IMR-90 (cell line): Measurements from ENCODE around the gene PIK3CB. TPM values are rescaled to one million over a fixed set of nuclear protein-coding genes. Genes with fewer than 3 reads are reported as not detected.
A peak's percentile ranks its signal among the peaks of the same experiment; 100 is the strongest.

Experiments used
- ATAC-seq: fragments of 200-7000 bp; cut with Tn5 transposase; 2 replicates; pipeline ENCODE4 v1.9.1; 2020; ENCODE audit warnings: low read depth, mild to moderate bottlenecking, moderate library complexity
- BruUV-seq: library from RNA; stranded (reverse); fragments of 400-500 nt; replicated peaks from 2 replicates; lab custom pipeline; 2021; lab: Mats Ljungman, UMichigan
- CTCF ChIA-PET: fragments of 300-600 bp; formaldehyde crosslinking; extraction: SDS; loops from one replicate; lab custom pipeline; 2021; ENCODE audit warnings: antibody characterized with exemption; lab: Yijun Ruan, JAX
- POLR2A ChIA-PET: fragments of 300-600 bp; sonication (Branson Sonifier 250); formaldehyde crosslinking; loops from one replicate; lab custom pipeline; 2022; ENCODE audit warnings: antibody characterized with exemption; ENCODE audit not compliant: unreplicated experiment; lab: Charles Lee
- DNase-seq: peaks from one replicate; pipeline ENCODE4 v3.0.0; 2013
- H2AFZ ChIP-seq: replicated peaks from 2 replicates; pipeline ENCODE3; 2013; ENCODE audit warnings: low read length, mild to moderate bottlenecking; ENCODE audit not compliant: poor library complexity
- H2AK5ac ChIP-seq: 2 replicates; pipeline ENCODE4 v1.6.1; 2013; ENCODE audit warnings: low read depth, low read length, inconsistent platforms
- H2AK9ac ChIP-seq: replicated peaks from 2 replicates; pipeline ENCODE3; 2013; ENCODE audit warnings: mild to moderate bottlenecking, low read depth, low read length, moderate library complexity; ENCODE audit not compliant: poor library complexity
- H2BK120ac ChIP-seq: 2 replicates; pipeline ENCODE4 v1.6.1; 2013; ENCODE audit warnings: low read depth, low read length, inconsistent platforms
- H2BK15ac ChIP-seq: 3 replicates; pipeline ENCODE4 v1.6.1; 2013; ENCODE audit warnings: low read depth, low read length, inconsistent platforms
- H2BK20ac ChIP-seq: 2 replicates; pipeline ENCODE4 v1.6.1; 2013; ENCODE audit warnings: low read depth, mild to moderate bottlenecking, inconsistent platforms, low read length, moderate library complexity
- H2BK5ac ChIP-seq: 2 replicates; pipeline ENCODE4 v1.6.1; 2013; ENCODE audit warnings: mild to moderate bottlenecking, low read depth, low read length, inconsistent platforms; ENCODE audit not compliant: poor library complexity, severe bottlenecking
- H3K14ac ChIP-seq: replicated peaks from 2 replicates; pipeline ENCODE4 v1.6.1; 2013; ENCODE audit warnings: low read depth, low read length, inconsistent platforms
- H3K18ac ChIP-seq: 2 replicates; pipeline ENCODE4 v1.6.1; 2013; ENCODE audit warnings: low read depth, low read length, control low read depth
- H3K23ac ChIP-seq: 2 replicates; pipeline ENCODE4 v1.6.1; 2013; ENCODE audit warnings: low read depth, low read length, inconsistent platforms
- H3K27ac ChIP-seq: 2 replicates; pipeline ENCODE4 v1.5.1; 2013; ENCODE audit warnings: mild to moderate bottlenecking, control low read depth, low read length; ENCODE audit not compliant: insufficient read depth
- H3K27me3 ChIP-seq: 2 replicates; pipeline ENCODE4 v1.6.1; 2013; ENCODE audit warnings: low read length; ENCODE audit not compliant: control insufficient read depth, insufficient read depth
- H3K36me3 ChIP-seq: 2 replicates; pipeline ENCODE4 v1.6.1; 2013; ENCODE audit warnings: low read length, mixed read lengths; ENCODE audit not compliant: control insufficient read depth, insufficient read depth
- H3K4ac ChIP-seq: 2 replicates; pipeline ENCODE4 v1.6.1; 2013; ENCODE audit warnings: low read depth, low read length, inconsistent platforms
- H3K4me1 ChIP-seq: 2 replicates; pipeline ENCODE4 v1.6.1; 2013; ENCODE audit warnings: low read length, mixed read lengths; ENCODE audit not compliant: control insufficient read depth, insufficient read depth
- H3K4me2 ChIP-seq: 2 replicates; pipeline ENCODE4 v1.6.1; 2013; ENCODE audit warnings: low read depth, mild to moderate bottlenecking, control low read depth, low read length, moderate library complexity
- H3K4me3 ChIP-seq: 2 replicates; pipeline ENCODE4 v1.5.1; 2013; ENCODE audit warnings: low read depth, mild to moderate bottlenecking, control low read depth, low read length, moderate library complexity; ENCODE audit not compliant: insufficient read depth
- H3K56ac ChIP-seq: 2 replicates; pipeline ENCODE4 v1.6.1; 2013; ENCODE audit warnings: low read length, inconsistent platforms; ENCODE audit not compliant: insufficient read depth; ENCODE audit errors: extremely low read depth
- H3K79me1 ChIP-seq, 2 experiments: 2 replicates each; pipeline ENCODE4 v1.6.1; 2013; ENCODE audit warnings: low read length in 2 of 2, inconsistent platforms in 1 of 2, low read depth in 1 of 2
- H3K9ac ChIP-seq: 2 replicates; pipeline ENCODE4 v1.6.1; 2013; ENCODE audit warnings: low read depth, low read length, control low read depth
- H3K9me1 ChIP-seq: 2 replicates; pipeline ENCODE4 v1.6.1; 2013; ENCODE audit warnings: low read length, inconsistent platforms; ENCODE audit not compliant: insufficient read depth
- H3K9me3 ChIP-seq: 2 replicates; pipeline ENCODE4 v1.6.1; 2013; ENCODE audit warnings: low read length; ENCODE audit not compliant: control insufficient read depth, insufficient read depth
- H4K20me1 ChIP-seq: 2 replicates; pipeline ENCODE4 v1.6.1; 2013; ENCODE audit warnings: low read length, inconsistent platforms; ENCODE audit not compliant: insufficient read depth
- H4K5ac ChIP-seq: 2 replicates; pipeline ENCODE4 v1.6.1; 2013; ENCODE audit warnings: mild to moderate bottlenecking, low read depth, low read length, control low read depth
- H4K8ac ChIP-seq, 2 experiments: 2 replicates each; pipeline ENCODE4 v1.6.1; 2013; ENCODE audit warnings: low read depth in 2 of 2, low read length in 2 of 2, control low read depth in 1 of 2, inconsistent platforms in 1 of 2
- H4K91ac ChIP-seq: 2 replicates; pipeline ENCODE4 v1.6.1; 2013; ENCODE audit warnings: low read depth, low read length, inconsistent platforms; ENCODE audit not compliant: insufficient read depth
- BHLHE40 ChIP-seq: fragments of 150-350 bp; IDR thresholded peaks from 2 replicates; pipeline ENCODE4 v1.6.1; 2016; ENCODE audit warnings: mild to moderate bottlenecking, low read depth, low read length
- CEBPB ChIP-seq: IDR thresholded peaks from 2 replicates; pipeline ENCODE4 v1.6.1; 2012; ENCODE audit warnings: low read depth, low read length, improper control_type of control experiment
- CHD1 ChIP-seq: IDR thresholded peaks from 2 replicates; pipeline ENCODE4 v1.6.1; 2012; ENCODE audit warnings: low read depth, low read length, improper control_type of control experiment
- CTCF ChIP-seq: conservative IDR thresholded peaks from 2 replicates; pipeline ENCODE4 v1.5.1; 2012; ENCODE audit warnings: mild to moderate bottlenecking, low read depth, low read length, improper control_type of control experiment
- FOS ChIP-seq: fragments of 150-350 bp; IDR thresholded peaks from 2 replicates; pipeline ENCODE4 v1.6.1; 2016; ENCODE audit warnings: low read depth, low read length
- MAFK ChIP-seq: IDR thresholded peaks from 2 replicates; pipeline ENCODE4 v1.6.1; 2012; ENCODE audit warnings: low read depth, low read length, improper control_type of control experiment
- MAZ ChIP-seq: IDR thresholded peaks from 2 replicates; pipeline ENCODE4 v1.6.1; 2012; ENCODE audit warnings: low read depth, mild to moderate bottlenecking, low read length, improper control_type of control experiment, moderate library complexity, borderline replicate concordance
- MXI1 ChIP-seq: IDR thresholded peaks from 2 replicates; pipeline ENCODE4 v1.6.1; 2012; ENCODE audit warnings: low read depth, mild to moderate bottlenecking, low read length, moderate library complexity, borderline replicate concordance
- NFE2L2 ChIP-seq: fragments of 150-350 bp; IDR thresholded peaks from 2 replicates; pipeline ENCODE4 v1.6.1; 2016; ENCODE audit warnings: low read depth, mild to moderate bottlenecking, low read length
- POLR2A ChIP-seq: IDR thresholded peaks from 2 replicates; pipeline ENCODE4 v1.6.1; 2012; ENCODE audit warnings: mild to moderate bottlenecking, low read depth, low read length
- RAD21 ChIP-seq: IDR thresholded peaks from 2 replicates; pipeline ENCODE4 v1.6.1; 2012; ENCODE audit warnings: low read length, improper control_type of control experiment
- SMC3 ChIP-seq: fragments of 150-350 bp; IDR thresholded peaks from 2 replicates; pipeline ENCODE4 v1.6.1; 2016; ENCODE audit warnings: low read depth, mild to moderate bottlenecking, antibody characterized with exemption, low read length, moderate library complexity
- WGBS, 2 experiments: methylation state at CpG; one replicate each; pipeline versions ENCODE4 v1.1.5 to v1.1.7; 2013; ENCODE audit warnings: missing lambda C conversion rate in 2 of 2; ENCODE audit not compliant: insufficient read length in 1 of 2; ENCODE audit errors: extremely low coverage in 2 of 2; 5-methylcytosine and 5-hydroxymethylcytosine counted together
- dilution Hi-C: fragments of 300-500 bp; cut with HindIII; formaldehyde crosslinking; loops from one replicate; pipeline ENCODE4 v1.14.3; 2018; ENCODE audit warnings: low sequenced_read_pairs; ENCODE audit not compliant: unreplicated experiment
- in situ Hi-C: fragments of 300-500 bp; cut with MboI; formaldehyde crosslinking; loops from 3 replicates; pipeline ENCODE4 v1.14.3; 2019; ENCODE audit warnings: low sequenced_read_pairs, inconsistent platforms, mixed read lengths
- intact Hi-C: fragments of 100-400 bp; cut with micrococcal nuclease; formaldehyde crosslinking; loops from 2 replicates; pipeline ENCODE4 v1.10.0; 2022
- polyA plus RNA-seq, 3 experiments: library from polyadenylated mRNA; depleted of rRNA; stranded (reverse); fragments of >200 nt; gene quantifications; 2 replicates each; pipeline ENCODE4 v1.2.3, GENCODE V29; 2012; ENCODE audit warnings: low replicate concordance in 1 of 3
- total RNA-seq: library from RNA; depleted of rRNA; stranded (reverse); fragments of >200 nt; gene quantifications from 2 replicates; pipeline ENCODE4 v1.2.3, GENCODE V29; 2012
- TF ChIP-seq, protein P1 (sequence below): fragments of 150-350 bp; IDR thresholded peaks from 2 replicates; pipeline ENCODE4 v1.6.1; 2016; ENCODE audit warnings: low read depth, mild to moderate bottlenecking, low read length, moderate library complexity, borderline replicate concordance
- TF ChIP-seq, protein P2 (sequence below): fragments of 150-350 bp; IDR thresholded peaks from 2 replicates; pipeline ENCODE4 v1.6.1; 2017; ENCODE audit warnings: mild to moderate bottlenecking, antibody characterized with exemption, low read length, low read depth

Gene PIK3CB
- total and polyA plus RNA-seq, 2 of the 4 experiments (the other 2 are of a cell fraction), result 6.3 to 6.8 TPM

DNA sequence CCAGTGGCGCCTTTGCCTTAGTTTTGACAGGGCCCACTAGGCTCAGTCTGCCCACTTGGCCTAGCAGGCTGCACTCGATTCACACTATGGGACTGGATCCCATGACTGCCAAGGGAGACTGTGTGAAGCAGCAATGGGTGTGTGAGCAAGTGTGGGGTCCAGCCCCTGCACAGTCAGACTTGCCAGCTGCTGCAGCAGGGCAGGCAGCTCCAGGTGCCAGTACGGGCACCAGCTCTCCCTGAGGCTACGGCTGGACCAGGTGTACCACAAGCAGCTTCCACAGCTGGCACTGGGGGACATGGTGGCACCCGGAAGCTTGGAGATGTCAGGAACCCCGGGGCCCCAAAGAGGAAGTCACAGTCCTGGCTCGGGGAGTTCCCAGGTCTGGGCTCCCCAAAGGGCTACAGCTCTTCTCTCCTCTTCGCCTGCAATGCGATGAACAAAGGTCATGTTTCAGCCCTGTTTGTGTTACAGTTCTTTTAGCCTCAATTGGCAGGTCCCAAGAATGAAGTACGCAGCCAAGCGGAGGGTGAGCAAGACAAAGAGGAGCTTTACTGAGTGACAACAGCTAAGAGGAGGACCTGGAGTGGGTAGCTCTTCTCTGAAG is 67.1 kb downstream of the PIK3CB start:
- H2BK5ac ChIP-seq, result no peak overlapping the region
- ATAC-seq, result no peak
- dilution Hi-C loops (no loop called here), intact Hi-C loops (no loop called here), in situ Hi-C loops (no loop called here)
- no peak overlapping the region for H3K4me3 ChIP-seq
- H3K27me3 ChIP-seq, result no peaks in the 10 kb centered on the region
- POLR2A ChIA-PET, result no interaction called here
- H3K27ac ChIP-seq, result no peak overlapping the region
- H3K9ac ChIP-seq, result no peak overlapping the region
- H3K36me3 ChIP-seq, result peaks cover 5% of the 10 kb centered on the region; the same call in 1 of the 2 replicates
- H3K9me1 ChIP-seq, result no peaks in the 10 kb centered on the region
- H2BK120ac ChIP-seq, result no peak overlapping the region
- TF ChIP-seq NFE2L2 (no peak), CEBPB (no peak), CTCF (no peak), SMC3 (no peak), MAFK (no peak), MXI1 (no peak), MAZ (no peak), BHLHE40 (no peak), FOS (no peak), POLR2A (no peak), CHD1 (no peak), RAD21 (no peak)
- TF ChIP-seq, protein P1, sequence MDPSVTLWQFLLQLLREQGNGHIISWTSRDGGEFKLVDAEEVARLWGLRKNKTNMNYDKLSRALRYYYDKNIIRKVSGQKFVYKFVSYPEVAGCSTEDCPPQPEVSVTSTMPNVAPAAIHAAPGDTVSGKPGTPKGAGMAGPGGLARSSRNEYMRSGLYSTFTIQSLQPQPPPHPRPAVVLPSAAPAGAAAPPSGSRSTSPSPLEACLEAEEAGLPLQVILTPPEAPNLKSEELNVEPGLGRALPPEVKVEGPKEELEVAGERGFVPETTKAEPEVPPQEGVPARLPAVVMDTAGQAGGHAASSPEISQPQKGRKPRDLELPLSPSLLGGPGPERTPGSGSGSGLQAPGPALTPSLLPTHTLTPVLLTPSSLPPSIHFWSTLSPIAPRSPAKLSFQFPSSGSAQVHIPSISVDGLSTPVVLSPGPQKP, result no peak
- TF ChIP-seq, protein P2, sequence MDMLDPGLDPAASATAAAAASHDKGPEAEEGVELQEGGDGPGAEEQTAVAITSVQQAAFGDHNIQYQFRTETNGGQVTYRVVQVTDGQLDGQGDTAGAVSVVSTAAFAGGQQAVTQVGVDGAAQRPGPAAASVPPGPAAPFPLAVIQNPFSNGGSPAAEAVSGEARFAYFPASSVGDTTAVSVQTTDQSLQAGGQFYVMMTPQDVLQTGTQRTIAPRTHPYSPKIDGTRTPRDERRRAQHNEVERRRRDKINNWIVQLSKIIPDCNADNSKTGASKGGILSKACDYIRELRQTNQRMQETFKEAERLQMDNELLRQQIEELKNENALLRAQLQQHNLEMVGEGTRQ, result no peak
- H4K91ac ChIP-seq, result no peak overlapping the region
- no peaks in the 10 kb centered on the region for H3K4me1 ChIP-seq
- CTCF ChIA-PET, result no interaction called here
- H2BK20ac ChIP-seq, result no peak overlapping the region
- no peaks in the 10 kb centered on the region for H4K20me1 ChIP-seq
- peaks cover 7% of the 10 kb centered on the region; the same call in 1 of the 2 replicates for H3K9me3 ChIP-seq
- no peak overlapping the region for H4K5ac ChIP-seq
- BruUV-seq, result no TSS peak
- H3K14ac ChIP-seq, result no peak overlapping the region
- peaks cover 4 to 20% of the 10 kb centered on the region in 2 experiments for H3K79me1 ChIP-seq
- H4K8ac ChIP-seq, result no peak overlapping the region
- no peak overlapping the region for H2AK9ac ChIP-seq
- 100% methylated on average over 6 of the region's 11 CpGs; no CpG with 5 or more reads in 1 of the 2 experiments for WGBS, 2 experiments
- H3K18ac ChIP-seq, result no peak overlapping the region
- no peak overlapping the region for H3K23ac ChIP-seq
- DNase-seq, result no peak
- no peak overlapping the region for H2BK15ac ChIP-seq
- H3K4me2 ChIP-seq, result no peak overlapping the region
- H3K56ac ChIP-seq, result no peak overlapping the region
- H3K4ac ChIP-seq, result no peak overlapping the region
- H2AFZ ChIP-seq, result no peak overlapping the region
- H2AK5ac ChIP-seq, result peak overlapping the region; percentile 16; the same call in 1 of the 2 replicates
